Stomach (tissue), 4 donors: ENCODE data around the gene JMY.

Source experiments
- CTCF ChIP-seq, 7 experiments: fragments of 450-650 bp in 4 of 7; fragments of 200-600 bp in 3 of 7; sonication (generic) in 3 of 7; IDR thresholded peaks; one replicate each; pipeline ENCODE4 v1.5.1; 2016 to 2019; ENCODE audit warnings: antibody characterized with exemption in 7 of 7, control low read depth in 2 of 7, mild to moderate bottlenecking in 1 of 7
- EP300 ChIP-seq: sonication (generic); formaldehyde crosslinking; IDR thresholded peaks from one replicate; pipeline ENCODE4 v1.6.1; 2017; ENCODE audit warnings: antibody characterized with exemption
- POLR2A ChIP-seq, 4 donors: fragments of 450-650 bp; IDR thresholded peaks; one replicate each; pipeline ENCODE4 v1.6.1; 2016; ENCODE audit warnings: antibody characterized with exemption in 4 of 4, control low read depth in 2 of 4, mild to moderate bottlenecking in 1 of 4, moderate library complexity in 1 of 4
- POLR2AphosphoS5 ChIP-seq, 3 donors: sonication (generic); formaldehyde crosslinking; IDR thresholded peaks; one replicate each; pipeline ENCODE4 v1.6.1; 2016; ENCODE audit warnings: antibody characterized with exemption in 3 of 3

DNA sequence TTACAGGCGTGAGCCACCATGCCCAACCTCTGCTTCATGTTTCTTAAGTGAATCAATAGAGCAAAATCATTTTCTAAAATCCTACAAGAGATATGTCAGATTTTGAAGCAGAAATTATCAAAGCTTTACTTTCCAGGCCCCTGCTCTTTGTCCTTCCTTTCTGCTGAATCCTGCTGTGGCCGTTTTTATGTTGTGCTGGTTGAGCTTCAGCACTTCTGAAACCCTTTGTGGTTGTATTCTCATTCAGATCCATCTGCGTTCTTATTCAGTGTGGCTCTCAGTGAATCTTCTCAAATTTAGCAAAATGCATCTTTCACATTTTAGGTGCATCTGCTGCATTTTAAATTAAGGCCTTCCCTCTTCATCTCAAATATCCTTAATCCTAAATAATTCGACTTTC is 26.0 kb downstream of the JMY start:
- TF ChIP-seq POLR2A (IDR thresholded peaks at IDR 0.05) (no peak), CTCF (IDR thresholded peaks at IDR 0.05) (no peak), POLR2AphosphoS5 (IDR thresholded peaks at IDR 0.05) (no peak), EP300 (no peak)
